Esophagus (tissue), 2 donors: ENCODE measurements around the gene ZIK1. TPM values are rescaled to one million over a fixed set of nuclear protein-coding genes. Genes with fewer than 3 reads are reported as not detected.
A peak's percentile ranks its signal among the peaks of the same experiment; 100 is the strongest.

Source experiments
- H3K27ac ChIP-seq, 2 donors: one replicate each; pipeline ENCODE4 v1.5.1; 2013; ENCODE audit warnings: low read depth in 2 of 2, mild to moderate bottlenecking in 2 of 2, inconsistent platforms in 1 of 2, low read length in 1 of 2, moderate library complexity in 1 of 2
- H3K27me3 ChIP-seq, 2 donors: one replicate each; pipeline ENCODE4 v1.6.1; 2013; ENCODE audit warnings: low read length in 2 of 2, control low read depth in 1 of 2, mild to moderate bottlenecking in 1 of 2; ENCODE audit not compliant: insufficient read depth in 2 of 2, control insufficient read depth in 1 of 2
- H3K36me3 ChIP-seq, 2 donors: one replicate each; pipeline ENCODE4 v1.6.1; 2013; ENCODE audit warnings: low read length in 1 of 2; ENCODE audit not compliant: control insufficient read depth in 2 of 2, insufficient read depth in 2 of 2
- H3K4me1 ChIP-seq, 2 donors: one replicate each; pipeline ENCODE4 v1.6.1; 2013; ENCODE audit warnings: low read length in 1 of 2; ENCODE audit not compliant: control insufficient read depth in 2 of 2, insufficient read depth in 2 of 2
- H3K4me3 ChIP-seq, 2 donors: one replicate each; pipeline ENCODE4 v1.5.1; 2013; ENCODE audit warnings: low read length in 2 of 2, mild to moderate bottlenecking in 2 of 2, low read depth in 1 of 2, moderate library complexity in 1 of 2
- H3K9me3 ChIP-seq, 2 donors: one replicate each; pipeline ENCODE4 v1.6.1; 2013; ENCODE audit warnings: mild to moderate bottlenecking in 2 of 2, low read depth in 1 of 2, low read length in 1 of 2, moderate library complexity in 1 of 2; ENCODE audit not compliant: control insufficient read depth in 2 of 2, insufficient read depth in 1 of 2
- WGBS, 2 donors: extraction: QIAGEN DNeasy Blood & Tissue Kit; methylation state at CpG; one replicate each; pipeline ENCODE4 v1.1.7; 2013; 5-methylcytosine and 5-hydroxymethylcytosine counted together
- polyA plus RNA-seq, 2 donors: library from polyadenylated mRNA; stranded (reverse); fragments of 200-250 nt; gene quantifications; one replicate each; pipeline ENCODE4 v1.2.3, GENCODE V29; 2013
- donor health status: healthy with polysubstance abuse.
- donor health status: Bipolar disorder and iron deficiency.

The ZIK1 gene
- polyA plus RNA-seq, 2 donors, result 0.43 to 1.3 TPM

GRCh38 chr19:57633832-57634131, 49.8 kb downstream of the ZIK1 start:
- Histone ChIP-seq H3K36me3 (peaks cover 3 to 5% of the 10 kb centered on the region in 2 donors), H3K27me3 (no peaks in the 10 kb centered on the region), H3K4me3 (peak overlapping the region; percentile 63 to 92), H3K4me1 (peaks cover 4% of the 10 kb centered on the region in 2 donors), H3K9me3 (peaks cover 0 to 4% of the 10 kb centered on the region in 2 donors), H3K27ac (peak overlapping the region in 1 of 2 donors; percentile 13)
- WGBS, 2 donors, result 51 to 52% methylated on average over 6 of the region's 6 CpGs

GRCh38 chr19:57637379-57637778, 53.4 kb downstream of the ZIK1 start:
- Histone ChIP-seq H3K4me3 (no peak overlapping the region), H3K4me1 (peaks cover 4% of the 10 kb centered on the region in 2 donors), H3K9me3 (peaks cover 5 to 28% of the 10 kb centered on the region in 2 donors), H3K36me3 (peaks cover 23 to 25% of the 10 kb centered on the region in 2 donors), H3K27me3 (no peaks in the 10 kb centered on the region), H3K27ac (no peak overlapping the region)
- 96% methylated on average over 4 of the region's 4 CpGs for WGBS, 2 donors

GRCh38 chr19:57641715-57642234, 57.8 kb downstream of the ZIK1 start:
- Histone ChIP-seq H3K27ac (no peak overlapping the region), H3K36me3 (peaks cover 20% of the 10 kb centered on the region in 2 donors), H3K27me3 (no peaks in the 10 kb centered on the region), H3K4me3 (no peak overlapping the region), H3K4me1 (no peaks in the 10 kb centered on the region), H3K9me3 (peaks cover 5 to 29% of the 10 kb centered on the region in 2 donors)
- WGBS, 2 donors, result 97% methylated on average over 4 of the region's 4 CpGs

DNA sequence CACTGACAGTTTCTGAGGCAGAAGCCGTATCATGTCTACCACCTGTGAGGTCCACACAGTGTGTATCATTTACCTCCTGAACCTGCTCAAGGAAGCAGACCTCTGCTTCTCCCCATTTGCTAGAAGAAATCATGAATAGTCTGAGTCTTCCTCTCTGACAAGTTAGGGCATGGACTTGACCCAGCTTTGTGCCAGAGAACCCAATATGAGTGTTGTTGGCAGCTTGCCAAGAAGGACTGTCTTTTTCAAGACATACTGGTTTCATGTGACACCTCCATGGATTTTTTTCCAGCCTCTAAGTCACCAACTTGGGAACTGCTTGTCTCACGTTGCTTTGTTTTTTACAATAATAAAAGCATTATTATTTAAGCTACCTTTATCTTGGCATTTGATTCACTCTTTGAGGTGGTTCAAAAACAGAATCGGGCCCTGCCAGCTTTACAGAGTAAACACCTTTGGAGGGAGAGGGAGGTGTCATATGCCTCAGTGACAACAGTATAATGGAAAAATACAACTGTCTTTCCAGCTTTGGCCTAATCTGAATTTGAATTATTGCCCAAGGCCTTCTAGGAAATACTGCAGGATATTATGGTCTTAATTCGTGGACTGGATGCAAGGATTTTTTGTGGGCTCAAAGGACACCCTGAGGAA, 58.6 kb downstream of the ZIK1 start:
- Histone ChIP-seq H3K27me3 (no peaks in the 10 kb centered on the region), H3K4me1 (no peaks in the 10 kb centered on the region), H3K9me3 (peaks cover 5 to 29% of the 10 kb centered on the region in 2 donors), H3K27ac (no peak overlapping the region), H3K4me3 (no peak overlapping the region), H3K36me3 (peaks cover 20% of the 10 kb centered on the region in 2 donors)
- 71 to 72% methylated on average over 4 of the region's 4 CpGs for WGBS, 2 donors

Other genes starting within 250 kb of the ZIK1 start
- 1 to 10 TPM; 2.2 to 3.0 TPM for gene ZNF304, start 232.9 kb upstream of the ZIK1 start, polyA plus RNA-seq
- 10 to 100 TPM; 19.6 to 25.8 TPM for gene TRAPPC2B, start 220.6 kb upstream of the ZIK1 start, polyA plus RNA-seq
- gene ZNF547, start 220.6 kb upstream of the ZIK1 start, polyA plus RNA-seq, result 1 to 10 TPM; 1.3 to 2.7 TPM
- 1 to 10 TPM; 4.1 TPM for gene ZNF548, start 194.3 kb upstream of the ZIK1 start, polyA plus RNA-seq
- gene ZNF17, start 173.0 kb upstream of the ZIK1 start, polyA plus RNA-seq, result 1 to 10 TPM; 2.2 to 3.2 TPM
- 1 to 10 TPM; 2.6 to 6.4 TPM for gene ZNF749, start 148.8 kb upstream of the ZIK1 start, polyA plus RNA-seq
- under 1 TPM; 0.14 to 0.19 TPM for gene VN1R1, start 127.0 kb upstream of the ZIK1 start, polyA plus RNA-seq
- gene ZNF772, start 106.6 kb upstream of the ZIK1 start, polyA plus RNA-seq, result 1 to 10 TPM in 1 of 2 donors, under 1 TPM in 1; 0.96 to 1.6 TPM
- 1 to 10 TPM; 2.9 to 3.6 TPM for gene ZNF419, start 96.4 kb upstream of the ZIK1 start, polyA plus RNA-seq
- gene ZNF773, start 84.2 kb upstream of the ZIK1 start, polyA plus RNA-seq, result 1 to 10 TPM; 1.4 to 3.0 TPM
- gene ZNF549, start 56.8 kb upstream of the ZIK1 start, polyA plus RNA-seq, result 1 to 10 TPM in 1 of 2 donors, under 1 TPM in 1; 0.94 to 1.2 TPM
- gene ZNF550, start 24.3 kb upstream of the ZIK1 start, polyA plus RNA-seq, result 1 to 10 TPM; 2.0 to 2.6 TPM
- gene ZNF416, start 5.2 kb upstream of the ZIK1 start, polyA plus RNA-seq, result 1 to 10 TPM; 2.3 to 3.7 TPM
- gene ZNF530, start 15.7 kb downstream of the ZIK1 start, polyA plus RNA-seq, result 1 to 10 TPM; 1.1 to 1.9 TPM
- 1 to 10 TPM; 2.8 to 5.1 TPM for gene ZNF134, start 30.1 kb downstream of the ZIK1 start, polyA plus RNA-seq
- 1 to 10 TPM; 4.3 to 5.7 TPM for gene ZNF211, start 49.0 kb downstream of the ZIK1 start, polyA plus RNA-seq
- under 1 TPM; 0.01 to 0.08 TPM for gene ZSCAN4, start 84.8 kb downstream of the ZIK1 start, polyA plus RNA-seq
- gene ZNF551, start 97.8 kb downstream of the ZIK1 start, polyA plus RNA-seq, result 1 to 10 TPM; 1.2 to 2.2 TPM
- gene ZNF154, start 125.1 kb downstream of the ZIK1 start, polyA plus RNA-seq, result 1 to 10 TPM in 1 of 2 donors, under 1 TPM in 1; 0.98 to 1.6 TPM
- gene ZNF671, start 143.5 kb downstream of the ZIK1 start, polyA plus RNA-seq, result 1 to 10 TPM; 1.3 to 1.5 TPM
- 1 to 10 TPM; 2.9 to 3.3 TPM for gene ZNF776, start 162.7 kb downstream of the ZIK1 start, polyA plus RNA-seq
- 1 to 10 TPM; 5.0 to 5.4 TPM for gene ZNF586, start 185.5 kb downstream of the ZIK1 start, polyA plus RNA-seq
- 1 to 10 TPM; 4.6 to 5.7 TPM for gene ZNF552, start 230.8 kb downstream of the ZIK1 start, polyA plus RNA-seq
- 1 to 10 TPM; 3.1 to 5.7 TPM for gene ZNF587B, start 246.2 kb downstream of the ZIK1 start, polyA plus RNA-seq